ENCODE data around the gene GPC3. TPM values are rescaled to one million over a fixed set of nuclear protein-coding genes. Genes with fewer than 3 reads are reported as not detected.

GPC3 gene
- total RNA-seq, 4 donors from 2014 or later, result 1.2 to 13.3 (median 8.0) TPM

DNA sequence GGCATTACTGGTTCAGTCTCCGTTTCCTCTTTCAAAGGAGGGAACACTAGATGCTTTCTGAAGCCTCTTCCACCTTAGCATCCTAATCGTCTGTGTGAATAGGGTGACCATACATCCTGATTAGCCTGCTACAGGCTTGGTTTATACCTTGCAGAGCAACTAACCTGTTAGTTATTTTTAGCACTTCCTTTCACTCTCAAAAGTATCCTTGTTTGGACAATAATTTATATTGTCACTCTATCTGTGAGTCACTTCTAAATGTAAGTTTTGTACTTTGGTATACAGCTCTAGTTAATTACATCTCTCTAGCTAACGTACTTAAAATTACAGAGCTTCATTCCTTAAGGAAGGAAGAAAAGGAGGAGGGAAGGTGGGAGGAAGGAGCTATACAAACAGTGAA, 174.5 kb downstream of the GPC3 start:
- H3K36me3 ChIP-seq, result no peaks in the 10 kb centered on the region
- no peaks in the 10 kb centered on the region for H3K9me3 ChIP-seq
- no peak overlapping the region for H3K4me3 ChIP-seq
- intact Hi-C loops (cut with DNase I), result no loop called here
- no peak overlapping the region for H3K27ac ChIP-seq (replicated peaks in 1 of 4)
- 71% methylated on average over 3 of the region's 3 CpGs for WGBS
- no peaks in the 10 kb centered on the region for H3K4me1 ChIP-seq
- TF ChIP-seq POLR2A (IDR thresholded peaks at IDR 0.05; ENCODE audit: low read depth), result no peak
- H3K27me3 ChIP-seq, result no peaks in the 10 kb centered on the region
- no peak for DNase-seq (ENCODE audit: extremely low spot score)

GRCh38 chrX:133804072-133804471, 181.3 kb downstream of the GPC3 start:
- Histone ChIP-seq H3K36me3 (no peaks in the 10 kb centered on the region), H3K4me1 (no peaks in the 10 kb centered on the region), H3K9me3 (no peaks in the 10 kb centered on the region), H3K27me3 (peaks cover 0 to 7% (median 0%) of the 10 kb centered on the region in 4 donors), H3K27ac (replicated peaks in 1 of 4) (no peak overlapping the region), H3K4me3 (no peak overlapping the region)
- no peak for DNase-seq (ENCODE audit: extremely low spot score)
- 83% methylated on average over 6 of the region's 6 CpGs for WGBS
- no peak for TF ChIP-seq EP300 (IDR thresholded peaks at IDR 0.05)
- no peak for TF ChIP-seq POLR2AphosphoS5 (IDR thresholded peaks at IDR 0.05)
- TF ChIP-seq CTCF (IDR thresholded peaks at IDR 0.05), result no peak
- TF ChIP-seq POLR2A (IDR thresholded peaks at IDR 0.05; ENCODE audit: low read depth), result no peak
- intact Hi-C loops (cut with DNase I), result no loop called here

DNA sequence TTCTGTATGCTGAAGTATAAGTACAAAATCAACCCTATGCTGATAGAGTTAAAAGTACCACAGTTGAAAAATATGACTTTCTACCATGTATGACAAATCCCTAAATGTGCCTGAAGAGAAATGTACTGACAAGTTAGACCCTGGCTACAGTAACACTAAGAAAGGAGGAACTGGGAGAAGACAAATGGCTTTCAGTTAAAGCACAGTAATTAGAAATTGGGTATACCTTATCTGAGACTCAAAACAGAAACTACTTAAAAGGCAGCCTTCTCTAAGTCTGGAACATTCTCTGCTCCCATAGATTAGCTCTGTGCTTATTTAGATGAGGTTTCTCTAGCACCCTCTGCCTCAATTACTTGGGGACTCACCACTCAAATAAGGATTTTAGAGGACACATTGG, 189.1 kb downstream of the GPC3 start:
- intact Hi-C loops (cut with DNase I), result loop anchor here (10.0 kb wide), 1 partner anchor 599 kb away; no protein-coding TSS in a partner anchor
- no peak for DNase-seq (ENCODE audit: extremely low spot score)
- H3K27ac ChIP-seq (replicated peaks in 1 of 4), result no peak overlapping the region
- no peak overlapping the region for H3K4me3 ChIP-seq
- H3K9me3 ChIP-seq, result no peaks in the 10 kb centered on the region
- peaks cover 0 to 7% (median 0%) of the 10 kb centered on the region in 4 donors for H3K27me3 ChIP-seq
- H3K4me1 ChIP-seq, result no peaks in the 10 kb centered on the region
- H3K36me3 ChIP-seq, result no peaks in the 10 kb centered on the region
- TF ChIP-seq POLR2AphosphoS5 (IDR thresholded peaks at IDR 0.05), result no peak
- no peak for TF ChIP-seq CTCF (IDR thresholded peaks at IDR 0.05)
- no peak for TF ChIP-seq POLR2A (IDR thresholded peaks at IDR 0.05; ENCODE audit: low read depth)
- no peak for TF ChIP-seq EP300 (IDR thresholded peaks at IDR 0.05)

DNA sequence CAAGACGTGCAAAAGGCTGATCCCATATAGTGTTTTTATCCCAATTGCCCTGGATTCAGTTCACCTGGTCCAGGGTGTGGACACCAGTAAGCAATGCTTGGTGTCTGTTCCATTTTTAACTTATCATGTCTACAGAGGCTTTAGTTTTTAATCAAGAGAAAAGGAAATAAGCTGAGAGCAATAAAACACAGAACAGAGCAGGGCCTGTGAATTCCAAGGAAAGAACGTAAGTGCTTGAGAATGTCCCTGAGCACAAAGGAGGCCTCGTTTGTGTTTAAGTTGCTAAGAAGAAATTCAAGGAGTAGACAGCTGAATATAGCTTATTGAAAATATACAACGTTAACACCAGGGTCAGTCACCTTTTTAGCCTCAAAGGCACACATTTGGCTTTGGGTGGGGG, 191.3 kb downstream of the GPC3 start:
- no peaks in the 10 kb centered on the region for H3K36me3 ChIP-seq
- DNase-seq (ENCODE audit: extremely low spot score), result no peak

DNA sequence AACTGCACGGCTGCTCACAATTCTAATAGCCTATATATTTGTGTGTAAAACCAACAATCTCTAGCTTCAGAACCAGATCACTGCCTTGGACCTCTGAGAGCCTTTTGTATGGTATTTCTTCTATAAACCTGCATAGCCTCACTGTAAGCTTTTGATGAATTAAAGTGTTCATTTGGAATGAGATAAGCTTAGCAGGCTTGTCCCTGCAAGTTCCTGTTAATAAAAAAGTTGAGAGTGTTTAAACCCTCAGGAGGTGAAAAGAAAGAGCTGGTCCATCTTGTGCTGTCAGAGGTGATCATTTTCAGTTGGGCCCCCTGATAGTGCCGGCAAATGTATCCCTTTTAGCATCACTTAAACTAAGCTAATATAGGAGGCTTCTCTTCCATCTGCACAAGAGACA, 191.8 kb downstream of the GPC3 start:
- intact Hi-C loops (cut with DNase I), result loop anchor here (5.0 to 10.0 kb wide), 2 partner anchors 234 to 601 kb away; no protein-coding TSS in a partner anchor
- TF ChIP-seq CTCF (IDR thresholded peaks at IDR 0.05) (no peak), POLR2A (IDR thresholded peaks at IDR 0.05; ENCODE audit: low read depth) (no peak)
- WGBS, result 72% methylated on average over 2 of the region's 2 CpGs
- Histone ChIP-seq H3K4me3 (no peak overlapping the region), H3K9me3 (no peaks in the 10 kb centered on the region), H3K36me3 (no peaks in the 10 kb centered on the region), H3K27ac (replicated peaks in 1 of 4) (no peak overlapping the region), H3K4me1 (no peaks in the 10 kb centered on the region), H3K27me3 (no peaks in the 10 kb centered on the region)
- DNase-seq (ENCODE audit: extremely low spot score), result no peak

More for the DNA sequence above, 191.3 kb downstream of the GPC3 start:
- no peaks in the 10 kb centered on the region for H3K27me3 ChIP-seq
- no peak overlapping the region for H3K27ac ChIP-seq (replicated peaks in 1 of 4)
- no peaks in the 10 kb centered on the region for H3K9me3 ChIP-seq
- no peak overlapping the region for H3K4me3 ChIP-seq
- intact Hi-C loops (cut with DNase I), result loop anchor here (5.0 to 10.0 kb wide), 2 partner anchors 233 to 601 kb away; no protein-coding TSS in a partner anchor
- TF ChIP-seq POLR2AphosphoS5 (IDR thresholded peaks at IDR 0.05), result no peak
- TF ChIP-seq POLR2A (IDR thresholded peaks at IDR 0.05; ENCODE audit: low read depth), result no peak
- no peak for TF ChIP-seq CTCF (IDR thresholded peaks at IDR 0.05)
- no peak for TF ChIP-seq EP300 (IDR thresholded peaks at IDR 0.05)
- 41% methylated on average over 4 of the region's 4 CpGs for WGBS
- no peaks in the 10 kb centered on the region for H3K4me1 ChIP-seq

Data from esophagus muscularis mucosa (tissue), 4 donors.